Bronchial epithelial cell (primary cell): Measurements from ENCODE around the gene APOC3. TPM values are rescaled to one million over a fixed set of nuclear protein-coding genes. Genes with fewer than 3 reads are reported as not detected.
"Not testable (repeated sequence)": the region's sequence is repeated elsewhere in the genome, so short reads cannot be mapped to it uniquely, and the experiment has no call there.

ENCODE experiments used
- DNase-seq: peaks from one replicate; pipeline ENCODE4 v3.0.0-alpha.2; 2010; ENCODE audit warnings: low read depth
- FAIRE-seq: peaks from 2 replicates; lab custom pipeline; 2011; peaks lifted over from hg19 to GRCh38; lab: Jason Lieb, UNC
- H3K27me3 ChIP-seq: 2 replicates; pipeline ENCODE4 v1.5.1; 2011; ENCODE audit warnings: low read length; ENCODE audit not compliant: control insufficient read depth, insufficient read depth
- H3K36me3 ChIP-seq: 2 replicates; pipeline ENCODE4 v1.5.1; 2011; ENCODE audit warnings: low read length; ENCODE audit not compliant: control insufficient read depth, insufficient read depth
- H3K4me3 ChIP-seq: 2 replicates; pipeline ENCODE4 v1.5.1; 2011; ENCODE audit warnings: mild to moderate bottlenecking, low read depth, low read length, control low read depth
- total RNA-seq: library from RNA; depleted of rRNA; stranded (reverse); fragments of >200 nt; gene quantifications from 2 replicates; pipeline ENCODE4 v1.2.1, GENCODE V29; 2014
- TF ChIP-seq, protein P1 (sequence below): IDR thresholded peaks from 2 replicates; pipeline ENCODE4 v1.5.1; 2011; ENCODE audit warnings: mild to moderate bottlenecking, moderate library complexity, low read length, control low read depth, inconsistent platforms; ENCODE audit not compliant: insufficient read depth, severe bottlenecking

The APOC3 gene
- total RNA-seq, 1 donor from 2014 or later: not detected

DNA sequence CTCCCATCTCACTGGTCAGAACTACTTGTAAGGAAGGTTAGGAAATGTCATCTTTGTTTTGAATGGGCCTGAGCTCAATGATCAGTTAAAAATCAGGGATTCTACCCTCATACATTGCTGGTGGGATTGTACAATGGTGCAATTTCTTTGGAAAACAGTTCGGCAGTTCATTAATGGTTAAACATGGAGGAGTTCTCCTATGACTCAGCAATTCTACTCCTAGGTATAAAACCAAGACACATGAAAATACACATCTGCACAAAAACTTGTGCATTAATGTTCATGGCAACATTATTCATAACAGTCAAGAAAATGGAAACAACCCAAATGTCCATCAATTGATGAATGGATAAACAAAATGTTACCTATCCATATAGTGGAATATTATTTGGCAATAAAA, 33.2 kb upstream of the APOC3 start:
- FAIRE-seq: no peak

DNA sequence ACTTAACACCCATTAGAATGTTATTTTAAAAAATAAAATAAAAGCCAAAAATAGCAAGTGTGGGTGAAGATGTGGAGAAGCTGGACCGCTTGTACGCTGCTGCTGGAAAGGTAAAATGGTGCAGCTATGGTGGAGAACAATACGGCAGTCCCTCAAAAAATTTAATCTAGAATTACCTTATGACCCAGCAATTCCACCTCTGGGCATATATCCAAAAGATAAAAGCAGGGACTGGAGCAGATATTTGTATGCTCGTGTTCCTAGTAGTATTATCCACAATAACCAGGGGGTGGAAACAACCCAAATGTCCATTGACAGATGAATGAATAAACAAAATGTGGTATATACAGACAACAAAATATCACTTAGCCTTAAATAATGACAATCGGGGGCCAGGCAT, 31.9 kb upstream of the APOC3 start:
- TF ChIP-seq, protein P1, sequence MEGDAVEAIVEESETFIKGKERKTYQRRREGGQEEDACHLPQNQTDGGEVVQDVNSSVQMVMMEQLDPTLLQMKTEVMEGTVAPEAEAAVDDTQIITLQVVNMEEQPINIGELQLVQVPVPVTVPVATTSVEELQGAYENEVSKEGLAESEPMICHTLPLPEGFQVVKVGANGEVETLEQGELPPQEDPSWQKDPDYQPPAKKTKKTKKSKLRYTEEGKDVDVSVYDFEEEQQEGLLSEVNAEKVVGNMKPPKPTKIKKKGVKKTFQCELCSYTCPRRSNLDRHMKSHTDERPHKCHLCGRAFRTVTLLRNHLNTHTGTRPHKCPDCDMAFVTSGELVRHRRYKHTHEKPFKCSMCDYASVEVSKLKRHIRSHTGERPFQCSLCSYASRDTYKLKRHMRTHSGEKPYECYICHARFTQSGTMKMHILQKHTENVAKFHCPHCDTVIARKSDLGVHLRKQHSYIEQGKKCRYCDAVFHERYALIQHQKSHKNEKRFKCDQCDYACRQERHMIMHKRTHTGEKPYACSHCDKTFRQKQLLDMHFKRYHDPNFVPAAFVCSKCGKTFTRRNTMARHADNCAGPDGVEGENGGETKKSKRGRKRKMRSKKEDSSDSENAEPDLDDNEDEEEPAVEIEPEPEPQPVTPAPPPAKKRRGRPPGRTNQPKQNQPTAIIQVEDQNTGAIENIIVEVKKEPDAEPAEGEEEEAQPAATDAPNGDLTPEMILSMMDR: no peak
- FAIRE-seq (no peak), DNase-seq (no peak)
- Histone ChIP-seq H3K36me3 (no peaks in the 10 kb centered on the region), H3K4me3 (no peak overlapping the region), H3K27me3 (no peaks in the 10 kb centered on the region)

More for the DNA sequence above, 33.2 kb upstream of the APOC3 start:
- TF ChIP-seq, protein P1: no peak
- DNase-seq: no peak
- H3K36me3 ChIP-seq: no peaks in the 10 kb centered on the region
- no peak overlapping the region for H3K4me3 ChIP-seq
- H3K27me3 ChIP-seq: no peaks in the 10 kb centered on the region

DNA sequence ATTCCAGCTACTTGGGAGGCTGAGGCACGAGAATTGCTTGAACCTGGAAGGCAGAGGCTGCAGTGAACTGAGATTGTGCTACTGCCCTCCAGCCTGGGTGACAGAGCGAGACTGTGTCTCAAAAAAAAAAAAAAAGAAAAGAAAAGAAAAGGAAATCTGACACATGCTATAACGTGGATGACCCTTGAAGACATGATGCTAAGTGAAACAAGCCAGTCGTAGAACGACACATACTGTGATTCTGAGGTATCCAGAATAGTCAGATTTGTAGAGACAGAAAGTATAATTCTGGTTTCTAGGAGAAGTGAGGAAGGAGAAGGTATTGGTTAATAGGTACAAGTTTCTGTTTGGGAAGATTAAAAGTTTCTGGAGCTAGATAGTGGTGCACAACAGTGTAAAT, 31.3 kb upstream of the APOC3 start:
- Histone ChIP-seq H3K36me3 (no peaks in the 10 kb centered on the region), H3K4me3 (no peak overlapping the region), H3K27me3 (no peaks in the 10 kb centered on the region)
- TF ChIP-seq, protein P1: no peak
- FAIRE-seq (no peak), DNase-seq (no peak)

DNA sequence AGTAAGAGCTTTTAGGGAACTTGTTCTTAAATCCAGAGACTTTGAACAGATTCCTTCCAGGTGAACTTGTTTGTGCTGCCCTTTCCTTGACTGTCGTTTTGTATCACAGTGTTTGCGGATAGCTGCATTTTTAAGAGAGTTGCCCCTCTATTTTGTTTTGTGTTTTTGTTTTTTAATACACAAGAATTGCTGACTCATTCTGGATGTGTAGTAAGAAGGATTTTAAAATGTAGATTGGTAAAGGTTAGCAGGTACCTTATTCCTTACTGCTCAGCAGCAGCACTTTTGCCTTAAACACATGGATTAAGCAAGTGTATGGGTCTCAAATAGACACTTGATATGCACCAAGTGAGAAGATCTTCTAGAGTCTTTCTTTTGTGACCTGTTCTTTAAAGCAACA, 29.1 kb upstream of the APOC3 start:
- Histone ChIP-seq H3K36me3 (no peaks in the 10 kb centered on the region), H3K27me3 (no peaks in the 10 kb centered on the region), H3K4me3 (no peak overlapping the region)
- no peak for DNase-seq
- no peak for FAIRE-seq
- TF ChIP-seq, protein P1: no peak

DNA sequence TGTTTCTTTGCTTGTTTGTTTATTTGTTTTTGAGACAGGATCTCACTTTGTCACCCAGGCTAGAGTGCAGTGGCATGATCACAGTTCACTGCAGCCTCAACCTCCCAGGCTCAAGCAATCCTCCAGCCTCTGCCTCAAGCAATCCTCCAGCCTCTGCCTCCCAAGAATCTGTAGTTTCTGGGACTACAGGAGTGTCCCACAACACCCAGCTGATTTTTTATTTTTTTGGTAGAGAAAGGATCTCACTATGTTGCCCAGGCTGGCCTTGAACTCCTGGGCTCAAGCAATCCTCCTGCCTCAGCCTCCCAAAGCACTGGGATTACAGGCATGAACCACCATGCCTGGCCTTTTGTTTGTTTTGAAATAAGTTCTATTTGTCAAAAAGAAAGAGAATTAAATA, 28.0 kb upstream of the APOC3 start:
- not testable (repeated sequence) for DNase-seq, H3K4me3 ChIP-seq, H3K36me3 ChIP-seq, H3K27me3 ChIP-seq, FAIRE-seq

DNA sequence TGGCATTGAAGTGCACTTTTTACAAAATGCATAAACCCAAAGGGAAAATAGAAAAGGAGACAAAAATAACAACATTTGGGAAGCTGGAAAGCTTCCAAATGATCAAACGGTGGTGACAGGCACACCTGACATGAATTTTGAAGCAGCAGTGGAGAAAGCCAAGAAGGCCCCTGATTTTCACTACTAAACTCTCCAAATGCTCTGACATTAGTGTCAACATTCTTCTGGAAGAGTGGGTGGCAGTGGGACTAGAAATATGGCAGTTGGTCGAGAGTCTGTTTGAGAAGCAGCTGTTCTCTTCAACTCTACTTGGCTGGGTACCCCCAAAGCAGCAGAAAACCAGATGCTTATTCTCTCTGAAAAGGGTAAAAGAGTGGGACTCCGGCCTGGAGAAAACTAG, 25.7 kb upstream of the APOC3 start:
- no peak for DNase-seq
- Histone ChIP-seq H3K4me3 (no peak overlapping the region), H3K27me3 (no peaks in the 10 kb centered on the region), H3K36me3 (no peaks in the 10 kb centered on the region)
- FAIRE-seq: no peak
- TF ChIP-seq, protein P1: no peak
